ENCODE measurements around the gene GPR146. TPM values are rescaled to one million over a fixed set of nuclear protein-coding genes. Genes with fewer than 3 reads are reported as not detected.
"Not testable (repeated sequence)": the region's sequence is repeated elsewhere in the genome, so short reads cannot be mapped to it uniquely, and the experiment has no call there.

Gene GPR146
- total RNA-seq, 3 donors from 2014 or later, result 3.5 to 13.0 (median 5.7) TPM

- H3K36me3 ChIP-seq (ENCODE audit: low read depth); H3K9me3 ChIP-seq; H3K4me3 ChIP-seq; intact Hi-C loops (cut with DNase I, micrococcal nuclease); ATAC-seq: not testable (repeated sequence)
- peak in 1 of 3 donors; percentile 10 for DNase-seq
- peaks cover 16% of the 10 kb centered on the region for H3K4me1 ChIP-seq (ENCODE audit: low read depth)
Measured at GRCh38 chr7:1040233-1040632, 4.1 kb upstream of the GPR146 start.

- TF ChIP-seq, protein P1, sequence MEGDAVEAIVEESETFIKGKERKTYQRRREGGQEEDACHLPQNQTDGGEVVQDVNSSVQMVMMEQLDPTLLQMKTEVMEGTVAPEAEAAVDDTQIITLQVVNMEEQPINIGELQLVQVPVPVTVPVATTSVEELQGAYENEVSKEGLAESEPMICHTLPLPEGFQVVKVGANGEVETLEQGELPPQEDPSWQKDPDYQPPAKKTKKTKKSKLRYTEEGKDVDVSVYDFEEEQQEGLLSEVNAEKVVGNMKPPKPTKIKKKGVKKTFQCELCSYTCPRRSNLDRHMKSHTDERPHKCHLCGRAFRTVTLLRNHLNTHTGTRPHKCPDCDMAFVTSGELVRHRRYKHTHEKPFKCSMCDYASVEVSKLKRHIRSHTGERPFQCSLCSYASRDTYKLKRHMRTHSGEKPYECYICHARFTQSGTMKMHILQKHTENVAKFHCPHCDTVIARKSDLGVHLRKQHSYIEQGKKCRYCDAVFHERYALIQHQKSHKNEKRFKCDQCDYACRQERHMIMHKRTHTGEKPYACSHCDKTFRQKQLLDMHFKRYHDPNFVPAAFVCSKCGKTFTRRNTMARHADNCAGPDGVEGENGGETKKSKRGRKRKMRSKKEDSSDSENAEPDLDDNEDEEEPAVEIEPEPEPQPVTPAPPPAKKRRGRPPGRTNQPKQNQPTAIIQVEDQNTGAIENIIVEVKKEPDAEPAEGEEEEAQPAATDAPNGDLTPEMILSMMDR (IDR thresholded peaks at IDR 0.05), result no peak
- H3K36me3 ChIP-seq (ENCODE audit: low read depth), result no peaks in the 10 kb centered on the region
- peaks cover 22% of the 10 kb centered on the region for H3K4me1 ChIP-seq (ENCODE audit: low read depth)
- peak in 1 of 3 donors; percentile 65 for DNase-seq
- H3K9me3 ChIP-seq, result no peaks in the 10 kb centered on the region
- intact Hi-C loops (cut with DNase I, micrococcal nuclease), result no loop called here
- ATAC-seq, result no peak
- H3K4me3 ChIP-seq, result no peak overlapping the region
Measured at GRCh38 chr7:1040790-1041189, 3.6 kb upstream of the GPR146 start.

- no peaks in the 10 kb centered on the region for H3K36me3 ChIP-seq (ENCODE audit: low read depth)
- intact Hi-C loops (cut with DNase I, micrococcal nuclease), result no loop called here
- ATAC-seq, result no peak
- H3K9me3 ChIP-seq, result no peaks in the 10 kb centered on the region
- TF ChIP-seq, protein P1 (IDR thresholded peaks at IDR 0.05), result no peak
- DNase-seq, result peak in 1 of 3 donors; percentile 54
- no peak overlapping the region for H3K4me3 ChIP-seq
- H3K4me1 ChIP-seq (ENCODE audit: low read depth), result peaks cover 30% of the 10 kb centered on the region
Measured at GRCh38 chr7:1041551-1042491, 2.5 kb upstream of the GPR146 start.

DNA sequence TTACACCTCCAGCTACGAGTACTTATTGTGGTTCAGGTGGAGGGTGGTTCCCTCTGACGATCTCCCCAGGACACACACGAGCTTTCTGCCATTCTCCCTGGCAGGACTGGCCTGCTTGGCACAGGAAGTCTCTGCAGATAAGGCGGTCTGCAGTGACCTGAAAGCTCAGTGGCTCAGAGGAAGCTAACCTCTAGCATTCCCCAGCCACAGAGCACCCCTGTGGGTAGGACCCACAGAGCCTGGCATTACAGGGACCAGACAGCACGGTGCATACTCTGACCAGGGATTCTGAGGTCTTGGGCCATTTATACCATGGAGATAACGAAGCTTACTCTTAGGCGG lies 1.9 kb upstream of the GPR146 start:
- intact Hi-C loops (cut with DNase I, micrococcal nuclease), result no loop called here
- no peak for ATAC-seq
- Histone ChIP-seq H3K4me3 (no peak overlapping the region), H3K4me1 (ENCODE audit: low read depth) (peaks cover 30% of the 10 kb centered on the region), H3K36me3 (ENCODE audit: low read depth) (no peaks in the 10 kb centered on the region), H3K9me3 (no peaks in the 10 kb centered on the region)
- DNase-seq, result no peak
- TF ChIP-seq, protein P1 (IDR thresholded peaks at IDR 0.05), result no peak

DNA sequence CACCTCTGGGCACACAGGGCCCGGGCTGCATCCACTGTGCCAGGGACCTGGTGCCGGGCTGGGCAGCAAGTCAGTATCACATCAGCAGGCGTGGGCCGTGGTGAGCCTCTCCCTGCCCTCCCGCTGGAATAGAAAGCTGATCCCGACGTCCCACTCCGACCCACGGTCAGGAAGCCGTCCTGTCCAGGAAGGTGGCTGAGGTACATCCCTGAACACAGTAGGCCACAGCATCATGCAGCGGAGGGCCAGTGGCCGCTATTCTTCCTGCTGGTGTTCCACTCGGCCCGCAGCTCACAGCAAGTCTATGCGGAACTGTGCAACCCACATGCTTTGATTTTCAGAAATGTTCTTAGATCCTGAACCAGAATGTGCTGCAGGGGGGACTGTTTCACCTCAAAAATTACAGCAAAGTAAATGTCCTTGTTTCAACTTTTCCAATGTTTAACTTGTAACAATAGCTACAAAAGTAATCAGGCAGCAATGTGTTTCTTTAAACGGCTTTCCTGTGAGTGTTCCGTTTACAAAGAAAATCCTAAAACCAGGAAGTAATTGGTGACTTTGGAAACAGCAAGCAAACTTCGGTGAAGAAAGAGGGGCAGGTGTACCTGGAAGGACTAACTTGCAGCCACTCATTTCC lies 676 bp upstream of the GPR146 start:
- peaks cover 30% of the 10 kb centered on the region for H3K4me1 ChIP-seq (ENCODE audit: low read depth)

More for the DNA sequence above, 676 bp upstream of the GPR146 start:
- TF ChIP-seq, protein P1 (IDR thresholded peaks at IDR 0.05), result no peak
- Histone ChIP-seq H3K4me3 (no peak overlapping the region), H3K9me3 (no peaks in the 10 kb centered on the region), H3K36me3 (ENCODE audit: low read depth) (no peaks in the 10 kb centered on the region)
- DNase-seq (peak; percentile 50 to 64 (median 61)), ATAC-seq (peak; percentile 68)
- intact Hi-C loops (cut with DNase I, micrococcal nuclease), result no loop called here
